ENCODE measurements around the gene CHRNA1. TPM values are rescaled to one million over a fixed set of nuclear protein-coding genes. Genes with fewer than 3 reads are reported as not detected.

CHRNA1 gene
- total and polyA plus RNA-seq, 2 of the 13 experiments (the other 11 are each of a cell fraction or from before 2014, with no cell fraction given), result not detected

- TF ChIP-seq GRHL1 (CRISPR knock-in tag; conservative IDR thresholded peaks at IDR 0.05) (no peak), YEATS4 (CRISPR knock-in tag; IDR thresholded peaks at IDR 0.05; ENCODE audit: borderline replicate concordance) (no peak), ZNF605 (CRISPR knock-in tag; IDR thresholded peaks at IDR 0.05) (0 out of 2 replicates have a peak, but pooled peaks have one; percentile 16), MAFF (IDR thresholded peaks at IDR 0.05; ENCODE audit: low read depth, low read length) (no peak), PHF21A (CRISPR knock-in tag; IDR thresholded peaks at IDR 0.05) (0 out of 2 replicates have a peak, but pooled peaks have one; percentile 52), MYPOP (CRISPR knock-in tag; IDR thresholded peaks at IDR 0.05) (peak; percentile 68; the same call in 1 of the 2 replicates), ZFP91 (CRISPR knock-in tag; IDR thresholded peaks at IDR 0.05; ENCODE audit: borderline replicate concordance) (peak; percentile 61; the same call in 1 of the 2 replicates), ZGPAT (CRISPR knock-in tag; IDR thresholded peaks at IDR 0.05) (peak; percentile 48; the same call in 1 of the 2 replicates), IKZF5 (CRISPR knock-in tag; IDR thresholded peaks at IDR 0.05) (peak; percentile 28; the same call in 1 of the 2 replicates), PATZ1 (CRISPR knock-in tag; IDR thresholded peaks at IDR 0.05) (peak; percentile 43; the same call in 1 of the 2 replicates), ZNF451 (CRISPR knock-in tag; IDR thresholded peaks at IDR 0.05) (0 out of 2 replicates have a peak, but pooled peaks have one; percentile 32), EEA1 (CRISPR knock-in tag; IDR thresholded peaks at IDR 0.05; ENCODE audit: borderline replicate concordance) (no peak), GABPB1 (CRISPR knock-in tag; IDR thresholded peaks at IDR 0.05) (peak; percentile 21; the same call in 1 of the 2 replicates), ARNT2 (CRISPR knock-in tag; IDR thresholded peaks at IDR 0.05; ENCODE audit: low read depth) (no peak), ZNF33A (CRISPR knock-in tag; IDR thresholded peaks at IDR 0.05; ENCODE audit: borderline replicate concordance) (no peak), KLF11 (CRISPR knock-in tag; IDR thresholded peaks at IDR 0.05) (no peak), MXI1 (IDR thresholded peaks at IDR 0.05; ENCODE audit: borderline replicate concordance, low read depth, low read length) (no peak), ZNF383 (CRISPR knock-in tag; IDR thresholded peaks at IDR 0.05; ENCODE audit: borderline replicate concordance) (no peak), MATR3 (CRISPR knock-in tag; IDR thresholded peaks at IDR 0.05) (no peak)
Observed at GRCh38 chr2:174771631-174772471, 7.6 kb upstream of the CHRNA1 start (continued).
